Measurements from ENCODE around the gene DPH7. TPM values are rescaled to one million over a fixed set of nuclear protein-coding genes. Genes with fewer than 3 reads are reported as not detected.
"Not testable (repeated sequence)": the region's sequence is repeated elsewhere in the genome, so short reads cannot be mapped to it uniquely, and the experiment has no call there.

DPH7 gene
- total and polyA plus RNA-seq, 2 donors = 26.2 to 93.1 TPM

DNA sequence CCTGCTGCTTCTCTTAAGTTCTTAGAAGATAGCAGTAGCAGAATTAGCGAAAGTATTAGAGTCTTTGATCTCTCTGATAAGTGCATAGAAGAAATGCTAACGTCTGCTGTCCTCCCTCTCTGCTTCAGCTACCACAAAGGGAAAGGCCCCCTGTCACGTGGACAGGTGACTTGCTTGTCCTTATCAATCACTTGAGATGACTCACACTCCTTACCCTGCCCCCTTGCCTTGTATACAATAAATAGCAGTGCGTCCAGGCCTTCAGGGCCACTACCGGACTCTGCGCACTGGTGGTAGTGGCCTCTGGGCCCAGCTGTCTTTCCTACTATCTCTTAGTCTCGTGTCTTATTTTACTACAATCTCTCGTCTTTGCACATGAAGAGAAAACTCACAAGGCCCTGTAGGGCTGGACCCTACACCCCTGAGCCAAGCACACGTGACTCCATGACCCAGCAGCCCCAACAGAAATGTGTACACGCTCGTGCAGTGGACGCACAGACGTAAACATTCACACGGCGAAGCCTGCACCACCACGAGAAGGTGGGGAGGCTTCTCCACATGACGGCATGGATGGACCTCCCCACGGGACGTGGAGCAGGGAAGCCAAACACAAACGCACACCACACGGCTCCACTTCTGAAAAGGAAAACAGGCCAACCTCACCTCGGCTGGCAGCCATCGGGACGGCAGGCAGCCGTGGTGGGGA, 66.8 kb downstream of the DPH7 start:
- H3K36me3 ChIP-seq (ENCODE audit: control insufficient read depth in 2 of 2, insufficient read depth in 2 of 2, low read length in 1 of 2) = no peaks in the 10 kb centered on the region
- peaks cover 0 to 4% of the 10 kb centered on the region in 2 donors for H3K9me3 ChIP-seq (ENCODE audit: control insufficient read depth in 2 of 2, insufficient read depth in 1 of 2, low read length in 1 of 2)
- no peaks in the 10 kb centered on the region for H3K4me1 ChIP-seq (ENCODE audit: control insufficient read depth in 2 of 2, insufficient read depth in 2 of 2, low read length in 2 of 2)
- no peak for DNase-seq (ENCODE audit: low read depth in 6 of 9, low spot score in 9 of 9)
- WGBS = 96% methylated on average over 25 of the region's 25 CpGs
- H3K27me3 ChIP-seq (ENCODE audit: control insufficient read depth in 2 of 2, insufficient read depth in 1 of 2, low read length in 1 of 2) = no peaks in the 10 kb centered on the region
- H3K4me3 ChIP-seq (ENCODE audit: low read length in 2 of 2) = no peak overlapping the region
- no peak overlapping the region for H3K27ac ChIP-seq (ENCODE audit: low read depth in 1 of 2, low read length in 1 of 2)

DNA sequence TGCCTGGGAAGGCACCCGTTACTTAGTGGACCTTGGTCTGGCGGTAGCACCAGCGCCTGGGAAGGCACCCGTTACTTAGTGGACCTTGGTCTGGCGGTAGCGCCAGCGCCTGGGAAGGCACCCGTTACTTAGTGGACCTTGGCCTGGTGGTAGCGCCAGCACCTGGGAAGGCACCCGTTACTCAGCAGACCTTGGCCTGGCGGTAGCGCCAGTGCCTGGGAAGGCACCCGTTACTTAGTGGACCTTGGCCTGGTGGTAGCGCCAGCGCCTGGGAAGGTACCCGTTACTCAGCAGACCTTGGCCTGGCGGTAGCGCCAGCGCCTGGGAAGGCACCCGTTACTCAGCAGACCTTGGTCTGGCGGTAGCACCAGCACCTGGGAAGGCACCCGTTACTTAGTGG, 67.6 kb downstream of the DPH7 start:
- H3K27ac ChIP-seq (ENCODE audit: low read depth in 1 of 2, low read length in 1 of 2); H3K36me3 ChIP-seq (ENCODE audit: control insufficient read depth in 2 of 2, insufficient read depth in 2 of 2, low read length in 1 of 2); H3K9me3 ChIP-seq (ENCODE audit: control insufficient read depth in 2 of 2, insufficient read depth in 1 of 2, low read length in 1 of 2); H3K4me3 ChIP-seq (ENCODE audit: low read length in 2 of 2); DNase-seq (ENCODE audit: low read depth in 6 of 9, low spot score in 9 of 9); H3K4me1 ChIP-seq (ENCODE audit: control insufficient read depth in 2 of 2, insufficient read depth in 2 of 2, low read length in 2 of 2); H3K27me3 ChIP-seq (ENCODE audit: control insufficient read depth in 2 of 2, insufficient read depth in 1 of 2, low read length in 1 of 2): not testable (repeated sequence)
- WGBS = 96% methylated on average over 22 of the region's 22 CpGs

DNA sequence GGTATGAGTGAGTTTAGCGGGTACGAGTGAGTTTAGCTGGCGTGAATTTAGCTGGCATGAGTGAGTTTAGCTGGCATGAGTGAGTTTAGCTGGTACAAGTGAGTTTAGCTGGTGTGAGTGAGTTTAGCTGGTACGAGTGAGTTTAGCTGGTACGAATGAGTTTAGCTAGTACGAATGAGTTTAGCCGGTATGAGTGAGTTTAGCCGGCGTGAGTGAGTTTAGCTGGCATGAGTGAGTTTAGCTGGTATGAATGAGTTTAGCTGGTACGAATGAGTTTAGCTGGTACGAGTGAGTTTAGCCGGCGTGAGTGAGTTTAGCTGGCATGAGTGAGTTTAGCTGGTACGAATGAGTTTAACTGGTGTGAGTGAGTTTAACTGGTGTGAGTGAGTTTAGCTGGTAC, 69.5 kb downstream of the DPH7 start:
- WGBS = 82% methylated on average over 14 of the region's 14 CpGs
- no peaks in the 10 kb centered on the region for H3K36me3 ChIP-seq (ENCODE audit: control insufficient read depth in 2 of 2, insufficient read depth in 2 of 2, low read length in 1 of 2)
- H3K27me3 ChIP-seq (ENCODE audit: control insufficient read depth in 2 of 2, insufficient read depth in 1 of 2, low read length in 1 of 2) = no peaks in the 10 kb centered on the region
- H3K4me3 ChIP-seq (ENCODE audit: low read length in 2 of 2) = no peak overlapping the region
- no peaks in the 10 kb centered on the region for H3K4me1 ChIP-seq (ENCODE audit: control insufficient read depth in 2 of 2, insufficient read depth in 2 of 2, low read length in 2 of 2)
- no peak overlapping the region for H3K27ac ChIP-seq (ENCODE audit: low read depth in 1 of 2, low read length in 1 of 2)
- DNase-seq (ENCODE audit: low read depth in 6 of 9, low spot score in 9 of 9) = no peak
- peaks cover 0 to 6% of the 10 kb centered on the region in 2 donors for H3K9me3 ChIP-seq (ENCODE audit: control insufficient read depth in 2 of 2, insufficient read depth in 1 of 2, low read length in 1 of 2)

DNA sequence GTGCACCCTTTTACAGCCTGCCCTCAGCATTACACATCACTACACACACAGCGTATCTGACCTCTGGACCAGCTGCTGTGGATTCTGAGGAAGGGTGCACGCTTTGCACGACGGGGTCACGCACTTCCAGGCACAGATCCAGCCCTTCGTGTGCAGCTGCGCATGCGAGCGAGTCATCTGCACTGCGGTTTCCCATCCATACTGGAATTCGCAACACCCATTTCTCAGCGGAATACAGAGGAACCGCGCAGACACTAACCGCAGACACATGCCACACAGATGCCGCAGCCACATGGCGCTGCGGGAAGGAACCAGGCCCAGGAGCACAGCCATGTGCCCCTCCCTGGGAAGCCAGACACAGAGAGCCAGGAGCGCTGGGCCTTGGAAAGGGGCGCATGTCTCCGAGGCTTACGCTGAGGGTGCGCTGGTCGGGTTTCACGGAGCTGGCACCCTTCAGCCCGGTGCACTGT, 72.0 kb downstream of the DPH7 start:
- Histone ChIP-seq H3K27me3 (ENCODE audit: control insufficient read depth in 2 of 2, insufficient read depth in 1 of 2, low read length in 1 of 2) (no peaks in the 10 kb centered on the region), H3K9me3 (ENCODE audit: control insufficient read depth in 2 of 2, insufficient read depth in 1 of 2, low read length in 1 of 2) (peaks cover 0 to 13% of the 10 kb centered on the region in 2 donors), H3K4me1 (ENCODE audit: control insufficient read depth in 2 of 2, insufficient read depth in 2 of 2, low read length in 2 of 2) (no peaks in the 10 kb centered on the region), H3K4me3 (ENCODE audit: low read length in 2 of 2) (no peak overlapping the region), H3K27ac (ENCODE audit: low read depth in 1 of 2, low read length in 1 of 2) (no peak overlapping the region), H3K36me3 (ENCODE audit: control insufficient read depth in 2 of 2, insufficient read depth in 2 of 2, low read length in 1 of 2) (no peaks in the 10 kb centered on the region)
- 97% methylated on average over 26 of the region's 26 CpGs for WGBS
- DNase-seq (ENCODE audit: low read depth in 6 of 9, low spot score in 9 of 9) = no peak

DNA sequence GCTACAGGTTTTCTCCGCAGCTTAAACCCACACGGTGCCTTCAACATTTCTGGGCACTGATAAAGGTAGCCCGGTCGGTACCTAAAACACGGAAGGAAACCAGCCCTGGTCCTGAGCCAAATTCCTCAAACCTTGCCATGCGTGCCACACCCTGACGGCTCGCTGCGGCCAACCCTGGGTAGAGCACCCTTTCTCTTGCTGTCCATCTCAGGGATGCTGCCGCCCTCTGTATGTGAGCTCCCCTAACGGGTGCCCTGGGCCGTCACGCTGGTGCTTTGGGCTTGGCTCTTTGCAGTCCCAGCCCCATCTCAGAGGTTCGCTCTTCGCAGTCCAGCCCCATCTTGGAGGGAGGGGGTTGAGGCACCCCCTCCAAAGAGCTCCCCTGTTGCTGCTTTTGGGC, 72.5 kb downstream of the DPH7 start:
- Histone ChIP-seq H3K27ac (ENCODE audit: low read depth in 1 of 2, low read length in 1 of 2) (no peak overlapping the region), H3K27me3 (ENCODE audit: control insufficient read depth in 2 of 2, insufficient read depth in 1 of 2, low read length in 1 of 2) (no peaks in the 10 kb centered on the region), H3K4me3 (ENCODE audit: low read length in 2 of 2) (no peak overlapping the region), H3K36me3 (ENCODE audit: control insufficient read depth in 2 of 2, insufficient read depth in 2 of 2, low read length in 1 of 2) (no peaks in the 10 kb centered on the region), H3K4me1 (ENCODE audit: control insufficient read depth in 2 of 2, insufficient read depth in 2 of 2, low read length in 2 of 2) (no peaks in the 10 kb centered on the region), H3K9me3 (ENCODE audit: control insufficient read depth in 2 of 2, insufficient read depth in 1 of 2, low read length in 1 of 2) (peaks cover under 1 to 18% of the 10 kb centered on the region in 2 donors)
- WGBS = 97% methylated on average over 15 of the region's 15 CpGs
- DNase-seq (ENCODE audit: low read depth in 6 of 9, low spot score in 9 of 9) = no peak

DNA sequence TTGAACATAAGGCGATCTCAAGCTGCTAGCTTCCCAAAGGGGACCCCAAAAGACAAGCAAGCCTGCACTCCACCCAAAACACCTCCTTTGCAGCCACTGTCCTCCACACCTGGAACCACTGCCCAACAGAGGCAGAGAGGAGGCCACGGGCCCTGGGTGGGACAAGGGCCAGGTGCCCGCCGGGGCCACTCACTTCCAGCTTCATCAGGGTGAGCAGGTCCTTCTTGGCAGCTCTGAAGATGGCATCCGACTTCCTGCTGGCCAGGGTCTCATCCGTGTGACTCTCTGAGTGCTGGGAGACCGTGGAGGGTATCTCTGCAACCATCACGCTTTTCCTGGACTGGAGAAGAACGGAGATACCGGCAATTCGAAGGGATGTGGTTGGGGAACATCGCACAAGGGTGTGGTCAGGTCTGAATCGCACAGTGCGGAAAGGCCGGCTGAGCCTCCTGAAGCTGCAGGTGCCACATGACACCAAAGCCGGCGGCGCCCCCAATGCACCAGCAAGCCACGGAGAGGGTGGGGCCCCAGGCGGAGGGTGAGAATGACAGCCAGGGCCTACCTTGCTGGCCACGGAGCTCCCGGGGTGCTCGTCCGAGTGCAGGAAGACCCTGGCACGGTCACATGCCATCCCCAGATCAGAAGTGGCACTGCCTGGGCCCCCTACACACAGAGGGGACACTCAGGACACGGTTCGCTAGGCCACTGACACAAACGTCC, 73.1 kb downstream of the DPH7 start:
- H3K27me3 ChIP-seq (ENCODE audit: control insufficient read depth in 2 of 2, insufficient read depth in 1 of 2, low read length in 1 of 2) = no peaks in the 10 kb centered on the region
- no peak overlapping the region for H3K27ac ChIP-seq (ENCODE audit: low read depth in 1 of 2, low read length in 1 of 2)
- H3K36me3 ChIP-seq (ENCODE audit: control insufficient read depth in 2 of 2, insufficient read depth in 2 of 2, low read length in 1 of 2) = no peaks in the 10 kb centered on the region
- peaks cover 3 to 25% of the 10 kb centered on the region in 2 donors for H3K9me3 ChIP-seq (ENCODE audit: control insufficient read depth in 2 of 2, insufficient read depth in 1 of 2, low read length in 1 of 2)
- DNase-seq (ENCODE audit: low read depth in 6 of 9, low spot score in 9 of 9) = no peak
- H3K4me3 ChIP-seq (ENCODE audit: low read length in 2 of 2) = no peak overlapping the region
- 96% methylated on average over 28 of the region's 28 CpGs for WGBS
- no peaks in the 10 kb centered on the region for H3K4me1 ChIP-seq (ENCODE audit: control insufficient read depth in 2 of 2, insufficient read depth in 2 of 2, low read length in 2 of 2)

Other genes with a start within 250 kb of the DPH7 start
- 3.4 TPM for gene EXD3, start 155.8 kb downstream of the DPH7 start, total RNA-seq
- gene EXD3, start 155.8 kb downstream of the DPH7 start, polyA plus RNA-seq = 16.8 TPM
- gene NOXA1, start 155.5 kb downstream of the DPH7 start, total RNA-seq = 1.9 TPM
- gene NOXA1, start 155.5 kb downstream of the DPH7 start, polyA plus RNA-seq = 8.4 TPM
- 0.14 TPM for gene ENTPD8, start 137.6 kb downstream of the DPH7 start, total RNA-seq
- gene ENTPD8, start 137.6 kb downstream of the DPH7 start, polyA plus RNA-seq = 3.8 TPM
- gene NSMF, start 119.6 kb downstream of the DPH7 start, total RNA-seq = 14.9 TPM
- 77.6 TPM for gene NSMF, start 119.6 kb downstream of the DPH7 start, polyA plus RNA-seq
- gene PNPLA7, start 28.5 kb downstream of the DPH7 start, total RNA-seq = 1.6 TPM
- 11.5 TPM for gene PNPLA7, start 28.5 kb downstream of the DPH7 start, polyA plus RNA-seq
- gene MRPL41, start 27.0 kb downstream of the DPH7 start, total RNA-seq = 33.3 TPM
- 84.3 TPM for gene MRPL41, start 27.0 kb downstream of the DPH7 start, polyA plus RNA-seq
- gene ZMYND19, start 11.6 kb upstream of the DPH7 start, total RNA-seq = 20.9 TPM
- 20.7 TPM for gene ZMYND19, start 11.6 kb upstream of the DPH7 start, polyA plus RNA-seq
- 21.3 TPM for gene ARRDC1, start 26.8 kb upstream of the DPH7 start, total RNA-seq
- 109 TPM for gene ARRDC1, start 26.8 kb upstream of the DPH7 start, polyA plus RNA-seq
- 37.3 TPM for gene EHMT1, start 40.1 kb upstream of the DPH7 start, total RNA-seq
- gene EHMT1, start 40.1 kb upstream of the DPH7 start, polyA plus RNA-seq = 56.9 TPM

Data from thymus (tissue), 11 donors.